ENCODE data around the gene MAFB. TPM values are rescaled to one million over a fixed set of nuclear protein-coding genes. Genes with fewer than 3 reads are reported as not detected.

The MAFB gene
- total and polyA plus RNA-seq, 12 donors, result 7.5 to 79.0 (median 37.6) TPM

DNA sequence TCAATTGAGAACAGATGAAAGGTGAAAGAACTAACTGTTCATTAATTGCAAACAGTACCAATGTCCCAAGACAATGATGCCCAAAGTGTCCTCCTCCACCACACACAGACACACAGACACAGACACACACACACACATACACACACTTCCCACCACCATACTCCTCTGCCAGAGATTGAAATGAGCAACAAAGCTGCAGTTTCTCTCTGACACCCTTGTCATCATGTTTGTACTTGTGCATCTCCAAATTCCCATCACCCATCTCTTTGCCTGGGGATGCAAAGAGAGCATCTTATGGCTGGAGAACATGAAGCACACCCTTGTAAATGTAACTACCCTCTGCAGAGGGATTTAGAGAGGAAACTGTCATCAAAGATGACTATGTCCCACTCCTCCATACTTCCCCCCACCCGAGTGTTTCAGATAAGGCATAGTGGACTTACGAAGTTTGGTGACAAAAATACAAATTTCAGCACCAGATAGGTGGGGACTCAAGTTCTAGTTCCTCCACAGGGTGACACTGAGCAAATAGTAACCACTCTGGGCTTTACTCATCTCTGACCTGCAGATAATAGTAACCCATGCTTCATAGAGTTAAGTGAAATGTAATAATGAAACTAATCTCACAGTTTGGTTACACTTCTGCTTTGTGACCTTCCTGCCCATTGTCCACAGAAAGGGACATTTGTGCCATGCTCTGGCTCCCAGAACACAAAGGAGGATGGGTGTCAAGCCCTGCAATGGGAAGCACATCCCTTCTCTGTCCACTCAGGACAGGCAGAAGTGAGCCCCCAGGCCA lies 8.7 kb downstream of the MAFB start:
- TF ChIP-seq POLR2A (IDR thresholded peaks at IDR 0.05), result no peak
- TF ChIP-seq, protein P1, sequence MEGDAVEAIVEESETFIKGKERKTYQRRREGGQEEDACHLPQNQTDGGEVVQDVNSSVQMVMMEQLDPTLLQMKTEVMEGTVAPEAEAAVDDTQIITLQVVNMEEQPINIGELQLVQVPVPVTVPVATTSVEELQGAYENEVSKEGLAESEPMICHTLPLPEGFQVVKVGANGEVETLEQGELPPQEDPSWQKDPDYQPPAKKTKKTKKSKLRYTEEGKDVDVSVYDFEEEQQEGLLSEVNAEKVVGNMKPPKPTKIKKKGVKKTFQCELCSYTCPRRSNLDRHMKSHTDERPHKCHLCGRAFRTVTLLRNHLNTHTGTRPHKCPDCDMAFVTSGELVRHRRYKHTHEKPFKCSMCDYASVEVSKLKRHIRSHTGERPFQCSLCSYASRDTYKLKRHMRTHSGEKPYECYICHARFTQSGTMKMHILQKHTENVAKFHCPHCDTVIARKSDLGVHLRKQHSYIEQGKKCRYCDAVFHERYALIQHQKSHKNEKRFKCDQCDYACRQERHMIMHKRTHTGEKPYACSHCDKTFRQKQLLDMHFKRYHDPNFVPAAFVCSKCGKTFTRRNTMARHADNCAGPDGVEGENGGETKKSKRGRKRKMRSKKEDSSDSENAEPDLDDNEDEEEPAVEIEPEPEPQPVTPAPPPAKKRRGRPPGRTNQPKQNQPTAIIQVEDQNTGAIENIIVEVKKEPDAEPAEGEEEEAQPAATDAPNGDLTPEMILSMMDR (IDR thresholded peaks at IDR 0.05), result no peak
- Histone ChIP-seq H3K27me3 (no peaks in the 10 kb centered on the region), H3K9me3 (replicated peaks in 1 of 3) (no peaks in the 10 kb centered on the region), H3K4me1 (replicated peaks in 1 of 2) (no peaks in the 10 kb centered on the region), H3K4me3 (no peak overlapping the region), H3K36me3 (replicated peaks in 1 of 2) (no peaks in the 10 kb centered on the region), H3K27ac (no peak overlapping the region)
- WGBS, 4 donors, result 74 to 88% (median 79%) methylated on average over 2 of the region's 2 CpGs
- intact Hi-C loops (cut with DNase I), result loop anchor here (10.0 kb wide), 2 partner anchors 116 to 416 kb away; no protein-coding TSS in a partner anchor
- DNase-seq, result no peak

DNA sequence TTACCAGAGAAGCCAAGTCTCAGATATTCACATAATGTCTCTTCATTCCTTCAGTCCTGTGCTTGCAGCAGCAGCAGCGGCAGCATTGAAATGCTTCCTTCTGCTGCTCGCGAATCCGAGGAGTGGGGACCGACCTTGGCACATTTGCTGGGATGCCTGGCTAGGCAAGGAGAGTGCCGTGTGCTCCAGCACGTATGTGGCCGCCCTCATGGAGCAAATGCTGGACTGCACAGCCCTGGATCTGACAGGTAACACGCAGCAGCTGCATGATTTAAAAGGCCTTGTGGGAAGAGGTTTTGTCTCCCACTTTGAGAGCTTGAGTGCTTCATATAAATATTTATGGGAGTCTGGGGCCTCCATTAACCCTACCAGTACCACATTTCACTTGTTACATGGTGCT lies 9.9 kb downstream of the MAFB start:
- H3K4me1 ChIP-seq (replicated peaks in 1 of 2), result no peaks in the 10 kb centered on the region

DNA sequence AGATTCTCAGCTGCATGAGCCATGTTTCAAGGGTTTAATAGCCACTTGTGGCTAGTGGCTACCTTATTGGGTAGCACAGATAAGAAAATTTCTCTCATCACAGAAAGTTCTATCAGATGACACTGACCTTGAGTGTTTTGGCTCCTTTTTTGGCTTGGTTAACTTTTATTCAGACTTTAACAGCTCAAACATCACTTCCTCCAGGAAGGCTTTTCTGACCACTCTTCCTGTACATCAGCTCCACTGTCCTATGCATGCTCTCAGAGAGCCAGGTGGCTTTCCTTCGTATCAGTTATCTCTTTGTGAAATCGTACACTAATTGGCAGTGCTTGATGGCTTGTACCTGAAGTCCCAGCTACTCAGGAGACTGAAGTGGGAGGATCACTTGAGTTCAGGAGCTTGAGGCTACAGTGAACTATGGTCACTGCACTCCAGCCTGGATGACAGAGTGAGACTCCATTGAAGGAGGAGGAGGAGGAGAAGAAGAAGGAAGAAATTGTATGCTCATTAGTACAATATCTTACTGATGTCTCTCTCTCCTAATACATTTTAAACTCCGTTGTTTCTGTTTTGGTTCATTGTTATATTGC lies 10.7 kb downstream of the MAFB start:
- Histone ChIP-seq H3K27ac (no peak overlapping the region), H3K4me3 (no peak overlapping the region), H3K27me3 (no peaks in the 10 kb centered on the region), H3K4me1 (replicated peaks in 1 of 2) (no peaks in the 10 kb centered on the region), H3K9me3 (replicated peaks in 1 of 3) (no peaks in the 10 kb centered on the region), H3K36me3 (replicated peaks in 1 of 2) (no peaks in the 10 kb centered on the region)
- no peak for TF ChIP-seq POLR2A (IDR thresholded peaks at IDR 0.05)
- TF ChIP-seq, protein P1 (IDR thresholded peaks at IDR 0.05), result no peak
- 53 to 97% (median 73%) methylated on average over 3 of the region's 3 CpGs for WGBS, 4 donors
- intact Hi-C loops (cut with DNase I), result no loop called here
- no peak for DNase-seq

More for the DNA sequence above, 9.9 kb downstream of the MAFB start:
- no peak for TF ChIP-seq POLR2A (IDR thresholded peaks at IDR 0.05)
- TF ChIP-seq, protein P1 (IDR thresholded peaks at IDR 0.05), result no peak
- Histone ChIP-seq H3K4me3 (no peak overlapping the region), H3K9me3 (replicated peaks in 1 of 3) (no peaks in the 10 kb centered on the region), H3K27me3 (no peaks in the 10 kb centered on the region), H3K36me3 (replicated peaks in 1 of 2) (no peaks in the 10 kb centered on the region), H3K27ac (no peak overlapping the region)
- 50 to 75% (median 61%) methylated on average over 9 of the region's 9 CpGs for WGBS, 4 donors
- DNase-seq, result no peak
- intact Hi-C loops (cut with DNase I), result no loop called here

DNA sequence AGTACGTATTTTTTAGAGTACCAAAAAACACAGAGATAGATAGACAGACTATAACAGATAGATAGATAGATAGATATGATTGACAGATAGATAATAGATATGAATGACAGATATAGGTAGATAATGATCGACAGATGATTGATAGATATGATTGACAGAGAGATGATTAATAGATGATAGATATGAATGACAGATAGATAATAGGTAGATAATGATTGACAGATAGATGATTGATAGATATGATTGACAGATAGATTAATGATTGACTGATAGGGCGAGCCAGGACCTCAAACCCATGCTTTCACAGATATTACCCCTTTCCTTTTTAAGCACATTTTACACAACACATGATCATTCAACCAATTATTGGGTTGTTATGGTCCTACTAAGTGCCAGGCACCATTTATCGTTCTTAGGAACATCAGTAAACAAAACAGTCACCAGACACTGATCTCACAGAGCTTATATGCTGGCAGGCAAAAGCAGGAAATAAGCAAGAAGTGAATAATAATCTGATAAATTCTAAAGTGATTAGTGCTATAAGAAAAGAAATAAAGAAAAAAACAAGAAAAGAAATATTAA lies 11.6 kb downstream of the MAFB start:
- H3K27me3 ChIP-seq, result no peaks in the 10 kb centered on the region
- TF ChIP-seq POLR2A (IDR thresholded peaks at IDR 0.05), result no peak
- TF ChIP-seq, protein P1 (IDR thresholded peaks at IDR 0.05), result no peak
- H3K4me3 ChIP-seq, result no peak overlapping the region
- no peaks in the 10 kb centered on the region for H3K36me3 ChIP-seq (replicated peaks in 1 of 2)
- 83 to 93% (median 91%) methylated on average over 4 of the region's 4 CpGs for WGBS, 4 donors
- no peak for DNase-seq
- intact Hi-C loops (cut with DNase I), result no loop called here
- no peaks in the 10 kb centered on the region for H3K4me1 ChIP-seq (replicated peaks in 1 of 2)
- H3K9me3 ChIP-seq (replicated peaks in 1 of 3), result no peaks in the 10 kb centered on the region
- no peak overlapping the region for H3K27ac ChIP-seq
